HG03354 (cell line): ENCODE data around the gene GLIPR2.

Source experiments
- ATAC-seq: cut with Tn5 transposase; IDR thresholded peaks from one replicate; pipeline ENCODE4 v1.9.1; 2021; ENCODE audit warnings: mild to moderate bottlenecking; ENCODE audit not compliant: unreplicated experiment, poor library complexity, severe bottlenecking

Gene GLIPR2

DNA sequence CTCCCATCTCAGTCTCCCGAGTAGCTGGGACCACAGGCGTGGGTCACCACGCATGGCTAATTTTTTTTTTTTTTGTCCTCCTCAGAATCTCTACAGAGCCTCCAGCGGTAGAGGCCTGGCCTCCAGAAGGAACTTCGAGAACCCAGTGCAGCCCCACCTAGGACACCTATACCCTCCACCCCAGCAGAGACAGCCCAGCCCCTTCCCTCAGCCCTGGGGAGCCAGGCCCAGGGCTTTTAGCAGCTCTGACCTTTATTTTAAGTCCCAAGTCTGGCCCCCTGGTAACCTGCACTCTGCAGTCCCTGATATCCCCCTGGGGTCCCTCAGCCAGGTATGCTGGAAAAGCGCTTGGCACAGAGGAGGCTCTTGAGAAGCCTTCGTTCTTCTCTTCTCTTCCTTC is 5.2 kb downstream of the GLIPR2 start:
- ATAC-seq = no peak

DNA sequence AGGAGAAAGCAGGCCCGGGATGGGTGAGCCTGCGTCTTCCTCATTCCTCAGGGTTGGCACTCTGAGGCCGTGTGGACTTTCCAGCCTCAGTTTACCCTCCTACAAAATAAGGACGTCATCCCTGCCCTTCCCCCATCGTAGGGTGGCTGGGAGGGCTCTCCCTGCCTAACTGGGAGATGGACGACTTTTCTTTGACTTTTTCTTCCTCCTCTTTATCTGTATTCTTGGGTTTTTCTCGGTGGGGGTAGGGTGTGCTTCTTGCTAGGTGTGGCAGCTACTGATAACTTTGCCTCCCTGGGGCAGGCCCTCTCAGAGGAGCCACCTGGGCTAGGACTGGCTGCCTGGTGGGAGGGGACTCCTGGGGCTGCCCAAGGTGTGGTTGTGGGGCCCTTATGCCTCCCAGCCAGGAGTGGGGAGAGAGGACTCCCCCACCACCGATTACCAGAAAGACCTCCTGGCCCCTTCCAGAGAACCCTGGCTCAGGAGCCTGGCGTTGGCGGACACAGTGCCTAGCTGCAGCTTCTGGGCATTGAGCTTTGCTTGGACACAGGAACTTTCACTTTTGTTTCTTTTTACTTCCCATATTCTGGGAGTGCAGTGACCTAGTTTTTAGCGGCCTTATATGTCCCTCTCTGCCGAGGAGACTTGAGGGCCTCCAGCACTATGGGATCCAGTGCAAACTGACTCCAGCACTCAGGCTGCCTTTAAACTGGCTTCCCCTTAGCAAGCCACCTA is 6.1 kb downstream of the GLIPR2 start:
- ATAC-seq = no peak

DNA sequence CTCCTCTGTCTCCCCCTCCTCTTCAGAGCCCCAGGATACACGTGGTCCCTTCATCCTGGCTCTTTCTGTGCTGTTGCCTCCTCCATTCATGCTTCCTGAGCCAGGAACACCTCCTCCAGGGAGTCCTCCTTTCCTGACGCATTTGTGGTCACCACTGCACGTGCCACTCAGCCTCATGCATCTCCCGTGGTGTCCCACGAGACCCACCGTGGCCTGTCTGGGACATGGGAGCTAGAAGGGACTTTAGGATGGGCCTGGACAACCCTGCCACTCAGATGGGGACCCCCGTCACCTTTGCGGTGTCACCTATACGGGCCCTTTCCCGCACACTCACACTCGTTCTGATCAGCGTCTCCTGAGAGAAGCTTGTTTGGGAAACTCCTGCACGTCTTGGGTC is 6.7 kb downstream of the GLIPR2 start:
- no peak for ATAC-seq

DNA sequence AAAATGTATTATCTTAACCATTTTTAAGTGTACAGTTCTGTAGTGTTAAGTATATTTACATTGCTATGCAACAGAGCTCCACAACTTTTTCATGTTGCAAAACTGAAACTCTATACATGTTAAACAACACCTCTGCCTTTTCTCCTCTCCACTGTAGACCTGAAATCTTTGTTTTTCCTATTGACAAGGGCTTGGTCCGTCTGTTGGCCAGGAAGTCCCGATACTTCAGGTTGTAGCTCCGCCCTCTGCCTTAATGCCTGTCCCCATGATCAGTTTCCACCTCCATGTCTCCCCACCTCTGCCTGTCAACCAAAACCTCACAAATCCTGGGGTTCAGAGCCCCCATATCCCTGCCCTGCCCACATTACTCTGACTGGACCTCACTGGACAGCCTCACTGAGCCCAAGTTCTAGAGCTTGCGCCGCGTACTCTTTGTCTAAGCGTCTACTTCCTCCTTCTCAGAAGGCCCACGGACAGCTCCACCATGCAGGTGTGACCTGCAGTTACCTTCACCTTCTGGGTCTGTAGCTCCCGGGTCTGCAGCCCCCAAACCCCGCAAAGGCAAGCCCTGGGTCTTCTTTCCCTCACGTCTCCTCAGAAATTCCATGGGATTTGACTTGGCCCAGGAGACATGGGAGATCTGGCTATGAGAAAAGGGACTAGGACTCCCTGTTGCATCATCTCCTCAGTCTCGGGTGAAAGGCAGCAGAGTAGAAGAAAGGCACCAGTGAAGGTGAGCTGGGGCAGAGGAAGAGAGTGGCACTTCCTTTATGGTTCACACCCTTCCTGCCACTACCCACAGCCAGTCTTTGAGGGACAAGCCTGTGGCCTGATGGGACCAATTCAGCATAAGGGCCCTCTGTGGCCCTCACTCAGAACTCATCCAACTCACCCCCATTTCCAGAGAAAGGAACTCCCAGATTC is 8.0 kb downstream of the GLIPR2 start:
- no peak for ATAC-seq

DNA sequence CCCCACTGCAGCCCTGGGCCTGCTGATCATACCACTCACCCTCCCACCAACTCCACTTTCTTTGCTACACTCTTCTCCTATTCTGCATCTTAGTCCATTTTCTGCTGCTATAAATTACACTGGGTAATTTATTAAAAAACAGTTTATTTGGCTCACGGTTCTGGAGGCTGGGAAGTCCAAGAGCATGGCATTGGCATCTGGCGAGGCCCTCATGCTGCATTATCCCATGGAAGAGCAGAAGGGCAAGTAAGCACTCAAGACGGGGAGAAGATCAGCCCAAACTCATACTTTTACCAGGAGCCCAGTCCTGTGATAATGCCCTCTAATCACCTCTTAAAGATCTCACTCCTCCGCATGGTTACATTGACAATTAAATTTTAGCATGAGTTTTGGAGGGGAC is 9.4 kb downstream of the GLIPR2 start:
- ATAC-seq = no peak

DNA sequence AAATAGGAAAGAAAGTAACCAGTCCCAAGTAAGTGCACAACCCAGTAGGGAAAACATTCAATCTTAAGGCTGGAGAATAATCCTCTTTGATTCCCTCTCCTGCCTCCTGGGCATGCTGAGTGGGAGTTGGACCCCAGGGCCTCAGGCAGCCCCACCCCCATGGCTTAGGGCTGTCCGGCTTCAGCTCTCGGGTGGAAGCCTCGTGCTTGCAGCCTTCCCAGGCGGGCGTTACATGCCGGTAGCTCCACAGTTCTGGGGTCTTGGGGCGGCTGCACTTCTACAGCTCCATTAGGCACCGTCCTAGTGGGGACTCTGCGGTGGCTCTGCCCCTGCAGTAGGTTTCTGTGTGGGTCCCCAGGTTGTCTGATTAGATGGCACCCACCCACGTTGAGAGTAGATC is 10.1 kb downstream of the GLIPR2 start:
- ATAC-seq = no peak

DNA sequence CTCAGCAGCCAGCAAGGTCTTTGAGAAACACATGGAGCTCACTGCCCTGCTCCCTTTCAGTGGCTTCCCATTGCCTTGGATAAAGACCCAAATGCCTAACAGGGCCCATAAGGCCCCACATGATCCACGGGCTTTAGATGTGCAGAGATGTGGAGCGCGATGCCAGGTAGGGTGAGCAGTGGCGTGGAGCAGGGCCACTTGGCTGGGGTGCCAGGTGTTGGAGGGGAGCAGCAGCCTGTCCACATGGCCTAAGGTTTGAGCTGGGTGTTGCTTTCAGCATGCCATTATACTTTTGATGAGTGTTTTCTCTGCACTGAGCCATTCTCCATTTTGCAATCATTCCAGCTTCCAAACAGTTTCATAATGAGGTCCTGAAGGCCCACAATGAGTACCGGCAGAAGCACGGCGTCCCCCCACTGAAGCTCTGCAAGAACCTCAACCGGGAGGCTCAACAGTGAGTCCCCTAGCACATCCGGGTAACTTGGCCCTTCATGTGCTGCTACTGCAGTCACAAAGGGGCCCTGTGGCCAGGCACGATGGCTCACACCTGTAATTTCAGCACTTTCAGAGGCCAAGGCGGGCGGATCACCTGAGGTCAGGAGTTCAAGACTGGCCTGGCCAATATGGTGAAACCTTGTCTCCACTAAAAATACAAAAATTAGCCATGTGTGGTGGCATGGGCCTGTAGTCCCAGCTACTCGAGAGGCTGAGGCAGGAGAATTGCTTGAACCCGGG is 11.1 kb downstream of the GLIPR2 start:
- no peak for ATAC-seq

DNA sequence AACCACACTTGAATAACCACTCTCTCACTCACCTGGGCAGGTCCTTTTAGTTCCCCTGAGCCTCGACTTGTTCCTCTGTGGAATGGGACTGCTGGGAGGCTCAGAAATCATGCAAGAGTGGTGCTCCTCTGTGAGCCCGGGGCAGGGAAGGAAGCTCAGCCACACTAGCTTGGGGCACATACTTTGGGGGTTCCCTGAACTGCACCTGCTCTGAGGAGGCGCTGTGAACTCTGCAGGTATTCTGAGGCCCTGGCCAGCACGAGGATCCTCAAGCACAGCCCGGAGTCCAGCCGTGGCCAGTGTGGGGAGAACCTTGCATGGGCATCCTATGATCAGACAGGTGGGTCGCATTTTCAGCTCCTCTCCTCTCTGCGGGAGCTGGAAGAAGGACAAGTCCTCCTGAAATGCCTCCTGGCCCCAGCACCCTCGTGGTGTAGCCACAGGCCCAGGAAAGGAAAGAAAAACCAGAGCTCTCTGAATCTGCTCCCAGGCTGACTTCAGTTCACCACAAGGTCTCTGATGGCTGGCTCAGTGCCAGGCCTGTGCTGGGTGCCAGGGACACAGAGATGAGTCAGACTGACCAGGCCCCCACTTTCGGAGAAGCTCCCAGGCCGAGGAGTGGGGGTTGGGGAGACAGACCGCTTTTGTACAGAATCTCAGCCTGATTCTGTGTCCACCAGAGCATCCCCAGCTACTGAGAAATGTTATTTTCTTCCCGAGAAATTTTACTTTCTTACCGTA is 11.9 kb downstream of the GLIPR2 start:
- ATAC-seq = no peak

DNA sequence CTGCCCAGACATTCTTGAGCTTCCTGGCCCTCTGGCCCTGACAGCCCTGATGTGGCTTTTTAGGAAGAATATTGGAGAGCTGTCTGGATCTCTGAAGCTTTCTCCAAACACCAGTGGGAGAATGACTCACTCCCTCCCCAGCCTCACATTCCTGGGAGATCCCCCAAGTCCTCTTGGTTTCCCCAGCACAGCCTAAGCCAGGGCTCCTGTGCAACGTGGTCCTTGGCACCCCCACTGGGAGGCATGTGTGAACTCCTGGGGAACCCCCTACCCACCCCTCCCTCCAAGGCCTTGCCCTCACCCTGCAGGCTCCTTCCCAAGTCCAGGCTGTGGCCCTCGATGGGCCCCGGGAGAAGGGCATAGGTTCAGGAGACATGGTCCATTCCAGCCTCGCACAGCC is 12.7 kb downstream of the GLIPR2 start:
- no peak for ATAC-seq

DNA sequence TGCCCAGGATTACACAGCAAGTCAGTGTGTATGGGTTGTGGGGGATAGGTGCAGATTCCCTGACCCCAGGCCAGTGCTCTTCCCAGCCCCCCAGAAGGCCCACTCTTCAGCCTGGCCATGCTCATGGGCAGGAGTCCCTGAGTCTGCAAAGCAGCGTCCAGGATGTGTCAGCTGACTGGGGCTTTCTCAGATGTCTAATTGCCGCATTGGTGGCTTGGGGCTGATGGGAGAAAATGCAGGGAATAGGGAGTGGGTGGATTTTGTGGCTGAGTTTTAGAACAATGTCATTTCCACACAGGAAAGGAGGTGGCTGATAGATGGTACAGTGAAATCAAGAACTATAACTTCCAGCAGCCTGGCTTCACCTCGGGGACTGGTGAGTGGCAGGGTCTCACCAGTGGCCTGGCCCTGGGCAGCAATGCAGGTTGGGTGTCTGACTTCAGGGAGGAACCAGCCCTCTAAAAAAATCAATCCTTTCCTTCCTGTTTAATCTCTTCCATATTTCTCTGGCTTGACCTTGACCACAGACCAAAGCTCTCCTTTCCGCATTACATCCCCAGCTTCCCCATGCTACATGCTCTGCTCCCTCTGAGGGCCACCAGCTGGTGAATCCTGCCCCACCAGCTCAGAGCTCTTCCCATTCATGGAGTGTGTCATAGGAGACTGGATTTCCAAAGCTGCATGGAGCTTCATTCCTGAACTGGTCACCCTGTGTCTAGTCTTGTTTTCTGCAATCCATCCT is 14.2 kb downstream of the GLIPR2 start:
- ATAC-seq = no peak

DNA sequence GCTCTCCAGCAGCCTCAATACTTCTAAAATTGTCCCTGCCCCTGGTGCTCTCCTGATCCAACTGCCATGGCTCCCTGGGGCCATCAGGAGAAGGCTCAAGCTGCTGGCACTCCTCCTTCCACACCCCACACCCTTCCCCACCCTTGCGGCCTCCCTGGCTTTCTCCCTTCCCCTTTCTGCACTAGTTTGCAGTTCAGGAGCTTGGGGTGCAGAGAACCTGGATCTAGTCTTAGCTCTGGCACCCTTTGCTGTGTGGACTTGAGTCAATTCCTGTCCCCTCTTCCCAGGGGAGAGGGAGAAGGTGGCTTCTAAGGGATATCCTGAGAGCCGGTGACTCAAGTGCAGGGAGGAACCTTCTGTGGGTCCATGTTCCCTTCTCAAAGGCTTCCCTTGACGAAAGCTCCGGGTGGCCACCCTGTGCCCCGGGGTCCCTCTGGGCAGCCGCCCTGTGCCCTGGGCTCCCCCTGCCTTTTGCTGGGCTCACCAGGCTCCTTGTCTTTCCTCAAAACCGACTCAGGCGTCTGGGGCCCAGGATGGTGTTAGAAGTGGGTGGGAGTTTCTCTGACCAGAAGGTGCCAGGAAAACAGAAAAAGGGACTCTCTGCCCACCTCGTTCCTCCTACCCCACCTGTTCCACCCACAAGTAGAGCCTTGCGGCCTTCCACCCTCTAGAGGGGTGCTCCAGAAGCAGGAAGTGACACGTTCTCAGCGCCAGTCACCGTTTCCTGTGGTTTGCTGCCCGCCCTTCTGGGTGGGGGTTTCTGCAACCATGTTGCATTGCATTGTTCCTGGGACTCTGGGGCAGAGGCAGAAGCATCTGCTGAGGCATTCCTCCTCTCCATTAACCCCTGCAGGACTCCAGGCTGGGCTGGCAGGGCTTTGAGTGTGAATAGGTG is 15.0 kb downstream of the GLIPR2 start:
- peak; percentile 90 for ATAC-seq

DNA sequence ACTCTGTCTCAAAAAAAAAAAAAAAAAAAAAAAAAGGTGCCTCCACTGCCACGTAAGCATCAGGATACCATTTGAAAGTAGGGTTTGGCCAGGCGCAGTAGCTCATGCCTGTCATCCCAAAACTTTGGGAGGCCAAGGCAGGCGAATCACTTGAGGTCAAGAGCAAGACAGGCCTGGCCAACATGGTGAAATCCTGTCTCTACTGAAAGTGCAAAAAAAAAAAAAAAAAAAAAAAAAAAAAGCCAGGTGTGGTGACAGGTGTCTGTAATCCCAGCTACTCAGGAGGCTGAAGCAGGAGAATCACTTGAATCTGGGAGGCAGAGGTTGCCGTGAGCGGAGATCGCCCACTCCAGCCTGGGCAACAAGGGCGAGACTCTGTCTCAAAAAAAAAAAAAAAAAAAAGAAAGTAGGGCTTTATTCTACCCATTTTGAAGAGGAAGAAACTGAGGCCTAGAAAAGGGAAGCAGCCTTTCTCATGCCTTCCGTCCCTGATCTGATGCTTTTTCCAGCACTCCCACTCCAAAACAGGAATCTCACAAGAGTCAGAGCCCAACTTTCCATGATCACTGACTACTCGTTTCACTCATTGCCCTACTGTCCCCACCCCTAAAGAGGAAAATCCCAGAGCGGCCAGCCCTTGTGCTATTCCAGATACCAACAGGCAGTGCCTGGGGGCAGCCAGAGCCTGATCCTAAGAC is 16.4 kb downstream of the GLIPR2 start:
- ATAC-seq = no peak

DNA sequence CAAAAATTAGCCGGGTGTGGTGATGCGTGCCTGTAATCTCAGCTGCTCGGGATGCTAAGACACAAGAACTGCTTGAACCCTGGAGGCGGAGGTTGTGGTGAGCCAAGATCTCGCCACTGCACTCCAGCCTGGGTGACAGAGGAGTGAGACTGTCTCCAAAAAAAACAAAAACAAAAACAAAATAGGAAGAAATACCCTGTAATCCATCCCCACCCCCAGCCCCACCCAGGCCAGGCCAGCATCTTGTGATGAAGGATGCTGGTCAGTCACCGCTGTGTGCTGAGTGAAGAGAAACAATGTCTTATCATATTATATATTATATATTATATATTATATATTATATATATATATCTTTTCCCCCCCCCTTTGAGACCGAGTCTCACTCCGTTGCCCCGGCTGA is 17.2 kb downstream of the GLIPR2 start:
- no peak for ATAC-seq

DNA sequence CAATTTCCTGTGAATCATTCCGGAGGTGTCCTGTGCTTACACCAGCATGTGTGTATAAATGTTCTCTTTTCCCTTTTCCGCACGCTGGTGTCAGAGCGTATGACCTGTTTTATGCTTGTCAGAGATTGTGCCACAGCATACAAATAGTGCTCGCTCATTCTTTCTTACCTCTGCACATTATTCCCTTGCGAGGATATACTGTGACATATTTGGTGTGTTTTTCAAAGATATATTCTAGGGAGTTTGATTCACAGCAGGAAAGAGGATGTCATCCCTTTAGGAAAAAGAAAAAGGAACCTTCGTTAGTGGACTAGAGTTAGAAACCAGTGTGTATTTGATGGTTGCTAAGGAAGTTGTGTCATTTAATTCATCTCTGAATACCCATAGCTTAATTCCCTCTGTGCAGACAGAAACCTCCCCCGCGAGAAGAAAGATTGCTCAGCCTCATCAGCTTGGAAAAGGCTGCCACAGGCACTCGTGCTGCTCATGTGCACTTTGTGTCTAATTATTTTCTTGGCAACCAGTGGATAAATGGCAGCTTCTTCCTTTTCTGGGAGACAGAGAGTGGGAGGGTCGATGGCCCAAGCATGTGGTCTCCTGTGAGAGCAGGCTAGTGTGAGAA is 17.9 kb downstream of the GLIPR2 start:
- no peak for ATAC-seq

DNA sequence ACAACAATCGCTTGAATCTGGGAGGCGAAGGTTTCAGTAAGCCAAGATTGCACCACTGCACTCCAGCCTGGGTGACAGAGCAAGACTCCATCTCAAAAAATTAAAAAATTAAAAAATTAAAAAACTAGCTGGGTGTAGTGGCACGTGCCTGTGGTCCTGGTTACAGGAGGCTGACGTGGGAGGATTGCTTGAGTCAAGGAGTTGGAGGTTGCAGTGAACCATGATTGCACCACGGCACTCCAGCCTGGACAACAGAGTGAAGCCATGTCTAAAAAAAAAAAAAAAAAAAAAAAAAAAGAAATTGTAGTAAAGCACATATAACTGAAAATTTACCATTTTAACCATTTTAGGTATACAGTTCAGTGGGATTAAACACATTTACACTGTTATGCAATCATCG is 19.6 kb downstream of the GLIPR2 start:
- ATAC-seq = no peak

DNA sequence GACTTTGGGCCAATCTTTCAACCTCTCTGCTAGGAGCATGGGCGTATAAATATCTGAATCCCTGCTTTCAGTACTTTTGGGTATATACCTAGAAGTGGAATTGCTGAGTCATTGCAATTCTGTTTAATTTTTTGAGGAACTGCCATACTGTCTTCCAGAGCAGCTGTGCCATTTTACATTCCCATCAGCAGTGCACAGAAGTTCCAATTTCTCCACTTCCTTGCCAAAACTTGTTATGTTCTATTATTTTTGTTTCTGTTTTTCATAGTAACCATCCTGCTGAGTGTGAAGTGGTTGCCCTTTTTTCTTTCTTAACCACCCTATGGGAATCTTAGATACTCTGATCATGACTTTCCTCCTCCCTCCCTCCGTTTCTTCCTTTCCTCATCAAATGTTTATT is 21.6 kb downstream of the GLIPR2 start:
- no peak for ATAC-seq

DNA sequence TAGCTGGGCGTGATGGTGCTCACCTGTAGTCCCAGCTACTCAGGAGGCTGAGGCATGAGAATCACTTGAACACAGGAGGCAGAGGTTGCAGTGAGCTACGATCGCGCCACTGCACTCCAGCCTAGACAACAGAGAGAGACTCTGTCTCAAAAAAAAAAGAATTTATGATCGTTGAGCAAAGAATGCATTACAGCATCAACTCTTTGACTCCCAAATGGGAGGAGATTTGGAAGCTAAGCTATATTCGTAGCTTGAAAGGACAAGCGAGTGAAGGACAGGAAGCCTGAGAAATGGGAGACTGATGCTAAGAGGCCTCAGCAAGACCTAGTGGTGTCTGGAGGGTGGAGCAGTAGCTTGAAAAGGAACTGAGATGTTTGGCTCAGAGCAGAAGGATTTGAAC is 22.4 kb downstream of the GLIPR2 start:
- no peak for ATAC-seq
